Measurements from ENCODE around the gene BABAM1.
"Not testable (repeated sequence)": the region's sequence is repeated elsewhere in the genome, so short reads cannot be mapped to it uniquely, and the experiment has no call there.

BABAM1 gene

DNA sequence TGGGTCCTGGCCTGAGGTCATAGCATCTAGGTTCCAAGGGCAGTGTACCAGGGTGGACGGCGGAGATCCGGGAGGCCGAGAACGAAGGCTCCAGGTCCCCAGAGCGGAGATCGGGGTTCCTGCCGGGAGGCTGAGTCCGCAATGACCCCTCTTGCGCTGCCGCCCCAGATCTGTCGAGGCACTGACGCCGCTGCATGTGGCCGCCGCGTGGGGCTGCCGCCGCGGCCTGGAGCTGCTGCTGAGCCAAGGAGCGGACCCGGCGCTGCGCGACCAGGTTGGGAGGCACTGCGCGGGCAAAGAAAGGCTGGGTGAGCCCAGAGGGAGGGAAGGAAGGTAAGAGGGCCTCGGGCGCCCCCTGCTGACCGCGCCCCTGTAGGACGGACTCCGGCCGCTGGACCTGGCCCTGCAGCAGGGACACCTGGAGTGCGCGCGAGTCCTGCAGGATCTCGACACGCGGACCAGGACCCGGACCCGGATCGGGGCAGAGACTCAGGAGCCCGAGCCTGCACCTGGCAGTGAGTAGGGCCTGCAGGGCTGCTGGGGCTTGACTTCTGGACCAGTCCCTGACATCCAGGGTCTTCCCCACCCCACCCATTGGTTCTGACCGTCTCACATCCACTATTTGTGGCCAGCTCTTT is 15.4 kb downstream of the BABAM1 start:
- TF ChIP-seq POLR2AphosphoS5 (IDR thresholded peaks at IDR 0.05; ENCODE audit: low read depth, low read length), result no peak
- peak; percentile 28; the same call in 1 of the 2 replicates for TF ChIP-seq POLR2A (IDR thresholded peaks at IDR 0.05; ENCODE audit: low read depth, low read length)
- no peak for TF ChIP-seq TAF1 (IDR thresholded peaks at IDR 0.05; ENCODE audit: borderline replicate concordance, low read depth, low read length)
- DNase-seq (ENCODE audit: insufficient read length) (peak; percentile 93), FAIRE-seq (peak; percentile 97)

GRCh38 chr19:17283504-17283996 is 16.3 kb downstream of the BABAM1 start:
- TF ChIP-seq POLR2A (IDR thresholded peaks at IDR 0.05; ENCODE audit: low read depth, low read length) (no peak), TAF1 (IDR thresholded peaks at IDR 0.05; ENCODE audit: borderline replicate concordance, low read depth, low read length) (no peak), POLR2AphosphoS5 (IDR thresholded peaks at IDR 0.05; ENCODE audit: low read depth, low read length) (no peak)
- DNase-seq (ENCODE audit: insufficient read length), result no peak
- FAIRE-seq, result no peak

DNA sequence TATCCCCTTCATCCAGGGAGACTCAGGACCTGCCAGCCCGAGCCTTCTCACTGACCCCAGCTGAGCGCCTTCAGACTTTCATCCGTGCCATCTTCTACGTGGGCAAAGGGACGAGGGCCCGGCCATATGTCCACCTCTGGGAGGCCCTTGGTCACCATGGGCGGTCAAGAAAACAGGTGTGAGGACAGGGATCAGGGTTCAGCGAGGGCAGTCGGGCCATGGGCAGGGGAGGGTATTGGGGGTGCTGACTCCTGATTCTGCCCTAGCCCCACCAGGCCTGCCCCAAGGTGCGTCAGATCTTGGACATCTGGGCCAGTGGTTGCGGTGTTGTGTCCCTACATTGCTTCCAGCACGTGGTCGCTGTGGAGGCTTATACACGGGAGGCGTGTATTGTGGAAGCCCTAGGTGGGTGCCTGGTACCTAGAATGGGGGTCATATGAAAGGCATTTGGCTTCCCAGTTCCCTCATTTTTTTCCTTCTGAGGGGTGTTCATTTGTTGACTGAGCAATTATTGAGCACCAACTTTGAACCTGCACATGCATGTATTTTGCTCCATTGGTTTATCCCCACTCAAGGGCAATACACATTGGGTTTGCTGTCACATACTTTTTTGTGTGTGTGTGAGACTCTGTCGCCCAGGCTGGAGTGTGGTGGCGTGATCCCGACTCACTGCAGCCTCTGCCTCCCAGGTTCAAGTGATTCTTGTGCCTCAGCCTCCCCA is 18.3 kb downstream of the BABAM1 start:
- no peak for FAIRE-seq
- TF ChIP-seq TAF1 (IDR thresholded peaks at IDR 0.05; ENCODE audit: borderline replicate concordance, low read depth, low read length), result no peak
- TF ChIP-seq POLR2AphosphoS5 (IDR thresholded peaks at IDR 0.05; ENCODE audit: low read depth, low read length), result no peak
- no peak for TF ChIP-seq POLR2A (IDR thresholded peaks at IDR 0.05; ENCODE audit: low read depth, low read length)
- DNase-seq (ENCODE audit: insufficient read length), result no peak

DNA sequence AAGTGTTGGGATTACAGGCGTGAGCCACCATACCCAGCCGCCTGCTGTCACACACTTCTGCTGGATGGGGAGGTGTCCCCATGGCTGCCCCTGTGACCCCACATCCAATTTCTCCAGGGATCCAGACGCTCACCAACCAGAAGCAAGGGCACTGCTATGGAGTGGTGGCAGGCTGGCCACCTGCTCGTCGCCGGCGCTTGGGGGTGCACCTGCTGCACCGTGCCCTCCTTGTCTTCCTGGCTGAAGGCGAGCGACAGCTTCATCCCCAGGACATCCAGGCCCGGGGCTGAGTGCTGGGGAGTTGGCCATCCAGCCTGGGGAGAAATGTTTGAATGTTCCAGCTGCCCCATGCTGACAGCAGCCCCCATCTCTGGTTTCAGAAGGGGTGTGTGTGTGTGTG is 19.0 kb downstream of the BABAM1 start:
- DNase-seq (ENCODE audit: insufficient read length) (no peak), FAIRE-seq (no peak)
- TF ChIP-seq TAF1 (IDR thresholded peaks at IDR 0.05; ENCODE audit: borderline replicate concordance, low read depth, low read length) (no peak), POLR2AphosphoS5 (IDR thresholded peaks at IDR 0.05; ENCODE audit: low read depth, low read length) (no peak), POLR2A (IDR thresholded peaks at IDR 0.05; ENCODE audit: low read depth, low read length) (no peak)

DNA sequence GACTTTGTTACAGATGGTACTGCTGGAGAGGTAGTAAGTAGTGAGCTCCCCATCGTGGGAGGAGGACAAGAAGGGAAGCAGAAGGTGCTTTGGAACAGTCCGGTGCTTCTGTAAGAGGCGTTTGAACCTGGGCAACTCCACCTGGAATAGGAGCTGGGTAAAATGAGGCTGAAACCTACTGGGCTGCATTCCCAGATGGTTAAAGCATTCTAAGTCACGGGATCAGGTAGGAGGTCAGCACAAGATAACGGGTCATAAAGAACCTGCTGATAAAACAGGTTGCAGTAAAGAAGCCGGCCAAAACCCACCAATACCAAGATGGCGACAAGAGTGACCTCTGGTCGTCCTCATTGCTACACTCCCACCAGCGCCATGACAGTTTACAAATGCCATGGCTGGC is 19.5 kb downstream of the BABAM1 start:
- no peak for FAIRE-seq
- no peak for DNase-seq (ENCODE audit: insufficient read length)
- TF ChIP-seq POLR2A (IDR thresholded peaks at IDR 0.05; ENCODE audit: low read depth, low read length) (no peak), POLR2AphosphoS5 (IDR thresholded peaks at IDR 0.05; ENCODE audit: low read depth, low read length) (no peak), TAF1 (IDR thresholded peaks at IDR 0.05; ENCODE audit: borderline replicate concordance, low read depth, low read length) (no peak)

- FAIRE-seq (peak; percentile 79), DNase-seq (ENCODE audit: insufficient read length) (peak; percentile 88)
- no peak for TF ChIP-seq POLR2A (IDR thresholded peaks at IDR 0.05; ENCODE audit: low read depth, low read length)
- no peak for TF ChIP-seq TAF1 (IDR thresholded peaks at IDR 0.05; ENCODE audit: borderline replicate concordance, low read depth, low read length)
- TF ChIP-seq POLR2AphosphoS5 (IDR thresholded peaks at IDR 0.05; ENCODE audit: low read depth, low read length), result no peak
Observed at GRCh38 chr19:17289489-17289888, 22.2 kb downstream of the BABAM1 start.

DNA sequence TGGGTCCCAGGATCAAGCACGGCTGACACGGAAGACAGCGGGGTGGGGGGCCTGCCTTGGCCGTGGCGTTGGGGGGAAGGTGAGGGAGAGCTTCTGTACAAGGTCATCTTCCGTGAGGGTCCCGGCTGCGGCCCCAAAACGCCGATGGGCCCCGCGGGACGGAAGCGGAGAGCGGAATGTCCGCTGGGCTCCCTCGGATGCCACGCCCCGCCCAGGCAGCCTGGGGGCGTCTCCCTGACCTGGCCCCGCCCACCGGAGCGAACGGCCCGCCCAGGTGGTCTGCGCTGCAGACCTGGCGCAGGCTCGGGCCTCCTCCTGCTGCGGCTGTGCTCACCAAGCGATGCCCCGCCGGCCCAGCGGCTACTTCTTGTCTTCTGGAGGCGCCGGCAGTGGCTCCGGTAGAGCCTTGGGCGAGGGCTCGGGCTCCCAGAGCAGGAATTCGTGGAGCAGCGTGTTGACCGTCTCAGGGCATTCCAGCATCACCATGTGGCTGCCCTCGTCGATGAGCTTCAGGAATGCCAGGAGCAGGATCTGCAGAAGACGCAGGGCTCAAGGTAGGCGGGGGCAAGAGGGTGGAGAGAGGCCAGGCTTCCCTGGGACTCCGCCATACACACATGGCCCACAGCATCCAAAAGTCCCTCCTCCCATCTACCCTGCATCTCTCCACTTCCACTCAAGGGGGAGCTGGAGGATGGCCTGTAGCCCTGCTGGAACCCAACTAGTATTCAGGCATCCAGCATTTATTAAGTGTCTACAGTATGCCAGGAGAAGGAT is 25.2 kb downstream of the BABAM1 start:
- DNase-seq (ENCODE audit: insufficient read length), result peak; percentile 98
- FAIRE-seq, result peak; percentile 97
- TF ChIP-seq POLR2A (IDR thresholded peaks at IDR 0.05; ENCODE audit: low read depth, low read length) (peak; percentile 64; the same call in 1 of the 2 replicates), TAF1 (IDR thresholded peaks at IDR 0.05; ENCODE audit: borderline replicate concordance, low read depth, low read length) (no peak), POLR2AphosphoS5 (IDR thresholded peaks at IDR 0.05; ENCODE audit: low read depth, low read length) (0 out of 2 replicates have a peak, but pooled peaks have one; percentile 19)

GRCh38 chr19:17293605-17294004 is 26.4 kb downstream of the BABAM1 start:
- TF ChIP-seq POLR2AphosphoS5 (IDR thresholded peaks at IDR 0.05; ENCODE audit: low read depth, low read length) (no peak), POLR2A (IDR thresholded peaks at IDR 0.05; ENCODE audit: low read depth, low read length) (no peak), TAF1 (IDR thresholded peaks at IDR 0.05; ENCODE audit: borderline replicate concordance, low read depth, low read length) (no peak)
- FAIRE-seq (no peak), DNase-seq (ENCODE audit: insufficient read length) (no peak)

DNA sequence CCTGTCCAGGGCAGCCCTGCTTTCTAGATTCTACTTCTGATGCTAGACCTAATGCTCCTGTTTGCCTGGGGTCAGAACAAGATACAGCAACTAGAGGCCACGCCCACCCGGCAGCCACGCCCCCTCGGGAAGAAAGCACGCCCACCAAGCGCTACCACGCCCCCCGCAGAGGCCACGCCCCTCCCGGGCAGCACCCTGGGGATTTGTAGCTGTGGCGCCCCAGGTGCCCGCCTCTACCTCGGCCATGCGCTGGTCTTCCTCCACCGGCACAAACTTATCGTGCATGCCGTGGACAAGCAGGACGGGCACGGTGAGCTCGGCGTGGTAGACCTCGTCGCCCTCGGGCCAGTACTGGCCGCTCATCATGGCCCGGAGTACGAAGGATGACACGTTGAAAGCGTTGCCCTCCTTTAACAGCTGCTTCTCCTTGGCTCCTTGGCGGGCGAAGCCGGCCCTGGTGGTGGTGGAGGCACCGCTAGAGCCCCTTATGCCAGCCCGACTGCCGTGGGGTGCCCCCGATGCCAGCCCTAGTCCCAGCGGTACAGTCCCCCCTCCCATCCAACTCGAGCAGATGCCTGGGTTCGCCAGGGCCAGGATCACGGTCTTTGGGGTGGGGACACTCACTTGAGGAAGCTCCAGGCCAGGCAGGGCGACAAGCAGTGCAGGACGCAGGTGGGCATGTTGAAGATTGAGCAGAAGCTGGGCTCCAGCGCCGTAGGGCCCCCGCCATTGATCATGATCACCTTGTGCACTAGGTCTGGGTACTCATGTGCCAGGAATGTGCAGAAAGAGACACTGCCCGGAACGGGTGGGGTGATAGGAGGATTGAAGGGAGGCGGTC is 27.0 kb downstream of the BABAM1 start:
- TF ChIP-seq POLR2AphosphoS5 (IDR thresholded peaks at IDR 0.05; ENCODE audit: low read depth, low read length), result no peak
- no peak for TF ChIP-seq TAF1 (IDR thresholded peaks at IDR 0.05; ENCODE audit: borderline replicate concordance, low read depth, low read length)
- TF ChIP-seq POLR2A (IDR thresholded peaks at IDR 0.05; ENCODE audit: low read depth, low read length), result no peak
- FAIRE-seq (peak; percentile 71), DNase-seq (ENCODE audit: insufficient read length) (peak; percentile 65)

DNA sequence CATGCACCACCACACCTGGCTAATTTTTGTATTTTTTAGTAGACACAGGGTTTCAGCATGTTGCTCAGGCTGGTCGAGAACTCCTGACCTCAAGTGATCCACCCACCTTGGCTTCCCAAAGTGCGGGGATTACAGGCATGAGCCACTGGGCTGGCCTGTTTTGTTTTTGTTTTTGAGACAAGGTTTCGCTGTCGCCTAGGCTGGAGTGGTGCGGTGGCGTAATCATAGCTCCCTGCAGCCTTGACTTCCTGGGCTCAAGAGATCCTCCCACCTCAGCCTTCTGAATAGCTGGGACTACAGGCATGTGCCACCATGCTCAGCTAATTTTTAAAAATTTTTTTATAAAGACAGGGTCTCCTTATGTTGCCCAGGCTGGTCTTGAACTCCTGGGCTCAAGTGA is 28.3 kb downstream of the BABAM1 start:
- DNase-seq (ENCODE audit: insufficient read length); FAIRE-seq: not testable (repeated sequence)

DNA sequence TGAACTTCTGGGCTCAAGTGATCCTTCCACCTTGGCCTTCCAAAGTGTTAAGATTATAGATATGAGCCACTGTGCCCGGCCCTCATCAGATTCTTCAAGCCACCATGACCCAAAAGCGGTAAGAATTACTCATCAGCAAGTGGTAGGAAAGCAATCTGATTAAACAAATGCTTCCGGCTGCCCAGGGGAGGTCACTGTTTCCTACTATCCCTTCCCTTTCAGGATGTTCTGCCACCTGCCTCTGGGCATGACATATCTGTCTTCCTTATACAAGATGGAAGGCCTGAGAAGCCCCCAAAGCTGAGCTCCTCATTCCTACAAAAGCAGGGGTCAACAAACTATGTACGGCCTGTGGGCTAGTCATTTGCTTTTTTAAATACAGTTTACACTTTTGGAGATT is 29.0 kb downstream of the BABAM1 start:
- TF ChIP-seq POLR2AphosphoS5 (IDR thresholded peaks at IDR 0.05; ENCODE audit: low read depth, low read length) (no peak), POLR2A (IDR thresholded peaks at IDR 0.05; ENCODE audit: low read depth, low read length) (no peak), TAF1 (IDR thresholded peaks at IDR 0.05; ENCODE audit: borderline replicate concordance, low read depth, low read length) (no peak)
- DNase-seq (ENCODE audit: insufficient read length) (no peak), FAIRE-seq (no peak)
